ENCODE data around the gene ELF1.
"Not testable (repeated sequence)": the region's sequence is repeated elsewhere in the genome, so short reads cannot be mapped to it uniquely, and the experiment has no call there.

ELF1 gene

DNA sequence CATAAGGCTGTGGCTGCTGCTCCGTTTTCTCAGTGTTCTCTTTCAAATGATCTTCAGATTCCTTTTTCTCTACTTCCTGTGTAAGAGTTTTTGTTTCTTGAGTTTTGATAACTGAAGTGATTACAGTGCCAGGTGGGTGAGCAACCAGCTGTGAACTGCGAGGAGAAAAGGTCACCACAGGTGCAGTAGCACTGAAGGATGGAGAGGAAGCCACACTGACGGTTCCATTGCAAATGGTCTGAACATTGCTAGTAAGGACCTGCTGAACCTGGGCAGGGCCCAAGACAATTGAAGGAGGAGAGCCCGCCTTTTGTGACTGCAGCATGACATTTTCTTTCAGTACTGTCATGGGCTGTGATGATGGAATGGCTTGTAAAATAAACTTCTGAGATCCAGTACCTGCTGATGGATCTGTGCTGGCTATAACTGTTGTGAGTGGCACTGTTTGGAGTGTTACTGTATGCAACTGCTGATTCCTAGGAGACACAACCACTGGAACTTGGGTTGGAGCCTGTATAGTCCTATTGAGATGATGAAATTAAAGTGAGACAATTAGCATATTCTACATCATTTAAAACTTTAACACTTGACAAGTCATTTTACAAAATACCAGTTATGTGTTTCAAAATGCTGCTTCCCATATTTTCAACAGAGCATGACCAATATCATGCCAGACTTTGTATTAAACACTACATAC, 85.5 kb downstream of the ELF1 start:
- no peak for DNase-seq (ENCODE audit: low read depth)

DNA sequence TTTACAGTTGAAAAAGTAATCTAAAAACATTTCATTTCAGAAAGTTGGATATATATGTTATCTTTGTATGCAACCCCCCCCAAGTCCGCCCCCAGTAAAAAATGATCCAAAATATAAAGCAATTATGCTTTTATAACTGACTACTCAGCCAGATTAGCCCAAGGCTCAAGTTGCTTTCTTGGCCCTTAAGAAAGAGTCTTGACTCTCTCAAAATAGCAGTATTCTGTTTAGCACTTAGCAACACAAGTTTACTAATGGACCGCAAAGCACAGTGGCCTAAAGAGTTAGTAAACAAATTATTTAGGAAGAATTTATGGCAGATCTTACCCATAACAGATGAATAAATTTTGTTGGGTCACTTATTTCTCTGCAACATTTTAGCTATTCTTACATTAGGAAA, 86.9 kb downstream of the ELF1 start:
- no peak for DNase-seq (ENCODE audit: low read depth)

DNA sequence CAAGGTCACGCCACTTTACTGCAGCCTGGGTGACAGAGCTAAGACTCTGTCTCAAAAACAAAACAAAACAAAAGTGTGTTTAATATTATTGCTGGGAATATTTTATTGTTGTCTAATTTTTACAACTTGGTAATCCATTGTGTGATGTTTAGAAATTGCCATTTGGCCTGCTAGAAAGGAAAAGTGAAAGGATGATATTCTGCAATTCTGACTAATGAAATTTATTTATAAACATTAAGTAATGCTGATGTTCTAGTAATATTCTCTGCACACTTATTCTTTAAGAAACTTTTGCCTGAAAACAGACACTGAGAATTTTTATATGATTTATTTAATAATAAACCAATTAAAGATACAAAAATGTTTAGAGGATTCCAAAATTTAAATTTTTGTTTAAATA, 87.4 kb downstream of the ELF1 start:
- DNase-seq (ENCODE audit: low read depth) = no peak

GRCh38 chr13:40929883-40930282, 89.2 kb downstream of the ELF1 start:
- DNase-seq (ENCODE audit: low read depth) = not testable (repeated sequence)

DNA sequence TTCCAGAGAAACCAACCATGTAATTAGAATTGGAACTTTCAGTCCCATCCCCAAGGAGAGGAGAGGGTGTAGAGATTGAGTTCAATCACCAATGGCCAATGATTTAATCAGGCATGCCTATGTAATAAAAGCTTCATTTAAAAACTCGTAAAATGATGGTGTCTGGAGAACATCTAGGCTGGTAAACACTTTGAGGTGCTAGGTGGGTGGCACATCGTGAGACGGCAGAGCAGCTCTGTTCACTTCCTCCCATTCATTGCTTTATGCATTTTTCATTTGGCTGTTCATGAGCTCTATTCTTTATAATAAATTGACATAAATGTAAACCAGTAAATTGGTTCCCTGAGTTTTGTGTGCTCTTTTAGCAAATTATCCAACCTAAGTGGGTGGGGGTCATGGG, 90.1 kb downstream of the ELF1 start:
- no peak for DNase-seq (ENCODE audit: low read depth)

- no peak for DNase-seq (ENCODE audit: low read depth)
Measured at GRCh38 chr13:40927929-40928328, 91.2 kb downstream of the ELF1 start.

DNA sequence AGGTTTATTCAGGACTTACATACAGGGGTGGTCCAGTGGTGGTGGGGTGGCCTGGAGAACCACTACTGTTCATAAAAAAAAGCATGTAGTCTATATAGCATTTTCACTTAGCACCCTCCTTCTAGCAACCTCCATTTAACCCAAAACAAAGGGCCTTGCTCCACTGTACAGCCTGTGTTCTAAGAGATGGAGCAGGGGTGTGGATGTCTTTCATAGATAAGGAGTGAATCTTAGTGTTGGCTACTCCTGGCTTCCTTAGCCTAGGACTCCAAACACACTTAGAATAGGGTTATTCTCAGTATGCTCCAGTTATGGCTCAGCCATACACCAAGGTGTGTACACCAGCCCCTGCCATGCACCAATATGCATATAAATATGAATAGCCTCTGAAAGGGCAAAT, 95.2 kb downstream of the ELF1 start:
- no peak for DNase-seq (ENCODE audit: low read depth)

DNA sequence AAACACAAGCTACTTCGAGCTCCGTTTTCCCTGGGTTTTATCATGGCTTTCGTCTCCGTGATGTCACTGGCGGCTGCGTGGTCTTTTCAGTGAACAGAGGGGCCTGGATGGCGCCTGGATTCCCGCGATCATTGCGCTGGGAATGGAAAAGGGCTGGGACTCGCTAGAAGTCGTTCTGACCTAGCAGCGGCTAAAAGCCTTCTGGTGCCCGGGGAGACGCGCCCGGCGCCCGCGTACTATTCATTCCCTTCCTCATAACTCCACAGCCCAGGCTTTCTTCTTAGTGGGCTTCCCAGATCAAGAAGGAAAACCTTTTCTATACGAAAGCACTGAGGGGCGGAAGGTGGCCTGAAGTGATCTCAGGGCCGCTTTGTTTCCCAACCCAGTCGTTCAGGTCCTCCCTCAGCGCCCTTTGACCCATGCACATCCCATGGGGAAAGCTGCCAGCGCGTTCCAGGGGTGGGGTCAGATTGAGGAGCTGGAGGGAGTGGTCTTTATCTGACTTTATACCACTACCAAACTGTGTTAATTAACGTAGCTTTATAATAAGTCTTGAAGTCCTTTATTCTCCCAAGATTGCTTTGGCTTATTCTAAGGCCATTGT, 96.6 kb downstream of the ELF1 start:
- DNase-seq (ENCODE audit: low read depth) = no peak

DNA sequence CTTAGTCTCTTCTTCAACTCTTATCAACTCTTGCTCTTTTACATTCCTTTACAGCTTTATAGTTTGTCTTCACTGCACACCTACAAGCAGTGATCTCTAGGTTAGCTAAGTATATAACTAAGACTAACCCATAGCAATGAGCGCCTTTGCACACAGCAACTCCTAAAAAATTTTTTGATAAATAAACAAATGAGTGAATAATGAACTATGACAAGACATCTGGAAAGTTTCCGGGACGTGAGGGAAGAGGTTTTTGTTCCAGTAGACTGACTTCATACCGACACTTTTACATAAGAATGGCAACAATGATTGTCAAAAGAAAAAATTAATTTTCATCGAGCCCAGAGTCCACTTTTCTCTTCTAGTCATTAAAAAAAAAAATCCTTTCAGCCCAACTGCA, 98.3 kb downstream of the ELF1 start:
- DNase-seq (ENCODE audit: low read depth) = no peak

DNA sequence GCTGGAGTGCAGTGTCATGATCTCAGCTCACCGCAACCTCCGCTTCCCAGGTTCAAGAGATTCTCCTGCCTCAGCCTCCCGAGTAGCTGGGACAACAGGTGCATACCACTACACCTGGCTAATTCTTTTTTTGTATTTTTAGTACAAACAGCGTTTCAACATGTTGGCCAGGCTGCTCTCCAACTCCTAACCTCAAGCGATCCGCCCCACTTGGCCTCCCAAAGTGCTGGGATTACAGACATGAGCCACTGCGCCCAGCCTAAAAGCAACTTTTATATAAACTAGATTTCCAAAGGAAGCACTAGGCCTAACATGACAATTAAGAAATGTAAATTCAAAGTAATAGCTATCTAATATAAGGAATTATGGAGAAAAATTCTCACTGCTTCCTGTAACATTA, 99.2 kb downstream of the ELF1 start:
- DNase-seq (ENCODE audit: low read depth) = not testable (repeated sequence)

GRCh38 chr13:40916207-40916998, 102.7 kb downstream of the ELF1 start:
- no peak for DNase-seq (ENCODE audit: low read depth)

DNA sequence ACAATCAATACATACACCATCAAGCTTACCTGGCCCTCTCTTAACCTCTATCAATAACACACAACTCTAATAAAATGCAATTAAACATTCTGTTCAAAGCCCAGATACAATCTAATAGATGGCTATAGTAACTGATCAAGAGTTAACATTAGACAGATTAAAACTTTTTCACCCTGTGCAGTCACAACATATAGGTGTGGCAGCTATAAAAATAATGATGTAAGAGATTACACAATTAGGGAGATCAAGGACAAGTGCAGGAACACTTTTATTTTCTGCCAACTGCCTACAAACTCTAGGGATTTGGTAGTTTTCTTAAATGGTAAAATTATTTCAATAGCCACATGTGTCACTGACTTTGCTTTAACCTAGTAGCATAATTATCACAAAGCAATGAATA, 104.3 kb downstream of the ELF1 start:
- not testable (repeated sequence) for DNase-seq (ENCODE audit: low read depth)

GRCh38 chr13:40911341-40911740, 107.8 kb downstream of the ELF1 start:
- no peak for DNase-seq (ENCODE audit: low read depth)

DNA sequence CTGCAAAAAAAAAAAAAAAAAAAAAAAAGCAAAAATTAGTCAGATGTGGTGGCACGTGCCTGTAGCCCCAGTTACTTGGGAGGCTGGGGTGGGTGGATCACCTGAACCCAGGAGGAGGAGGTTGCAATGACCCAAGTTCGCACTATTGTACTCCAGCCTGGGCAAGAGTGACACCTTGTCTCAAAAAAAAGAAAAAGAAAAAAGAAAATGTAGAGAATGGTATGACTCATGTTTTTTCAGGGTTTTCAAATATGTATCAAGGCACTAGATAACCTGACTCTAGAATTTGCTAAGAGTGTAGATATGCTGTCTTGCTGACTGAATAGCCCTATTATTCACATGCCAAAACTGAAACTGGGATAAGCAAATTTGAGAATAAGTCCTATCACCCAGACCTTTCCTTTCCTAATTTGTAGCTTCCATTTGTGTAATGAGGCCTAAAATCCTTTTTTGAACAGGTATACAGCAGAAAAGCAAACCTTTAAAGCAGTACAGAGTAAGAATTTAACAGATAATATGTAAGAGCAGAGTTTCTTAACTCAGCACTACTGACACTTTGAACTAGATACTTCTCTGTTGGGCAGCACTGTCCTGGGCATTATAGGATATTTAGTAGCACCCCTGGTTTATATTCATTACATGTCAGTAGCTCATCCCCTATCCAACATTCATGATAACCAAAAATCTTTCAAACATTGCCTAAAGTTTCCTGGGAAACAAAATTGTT, 108.6 kb downstream of the ELF1 start:
- no peak for DNase-seq (ENCODE audit: low read depth)

DNA sequence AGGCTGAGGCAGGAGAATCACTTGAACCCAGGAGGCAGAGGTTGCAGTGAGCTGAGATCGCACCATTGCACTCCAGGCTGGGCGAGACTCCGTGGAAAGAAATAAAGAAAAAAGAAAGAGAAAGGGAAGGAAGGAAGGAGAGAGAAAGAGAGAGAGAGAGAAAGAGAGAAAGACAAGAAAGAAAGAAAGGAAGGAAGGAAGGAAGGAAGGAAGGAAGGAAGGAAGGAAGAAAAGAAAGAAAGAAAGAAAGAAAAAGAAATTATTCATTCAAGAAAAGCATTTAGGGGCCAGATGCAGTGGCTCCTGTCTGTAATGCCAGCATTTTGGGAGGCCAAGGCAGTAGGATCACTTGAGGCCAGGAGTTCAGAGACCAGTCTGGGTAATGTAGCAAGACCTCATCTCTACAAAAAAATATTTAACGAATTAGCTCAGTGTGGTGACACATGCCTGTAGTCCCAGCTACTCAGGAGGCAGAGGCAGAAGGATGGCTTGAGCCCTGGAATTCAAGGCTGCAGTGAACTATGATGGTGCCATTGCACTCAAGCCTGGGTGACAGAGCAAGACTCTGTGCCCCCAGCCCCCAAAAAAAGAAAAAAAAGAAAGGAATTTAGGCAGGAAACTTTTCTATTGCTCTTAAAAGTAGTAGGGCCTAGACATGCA, 109.4 kb downstream of the ELF1 start:
- not testable (repeated sequence) for DNase-seq (ENCODE audit: low read depth)

DNA sequence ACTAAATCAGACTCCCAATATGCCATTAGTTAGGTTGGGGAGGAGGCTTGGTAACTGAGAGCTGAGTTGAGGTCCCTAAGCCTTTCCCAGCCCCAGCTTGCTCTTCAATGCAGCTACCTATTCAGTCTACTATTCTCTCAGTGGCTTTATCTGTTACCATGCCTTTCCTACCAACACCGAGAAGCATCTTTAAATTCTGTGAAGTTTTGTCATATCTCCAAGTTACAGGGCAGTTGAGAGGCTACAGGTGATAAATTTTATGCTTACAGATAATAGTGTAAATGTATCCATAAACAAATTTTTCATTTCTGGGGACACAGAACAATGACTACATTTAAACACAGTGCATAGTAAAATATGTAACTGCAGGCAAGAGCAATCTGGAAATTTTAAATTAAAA, 110.6 kb downstream of the ELF1 start:
- no peak for DNase-seq (ENCODE audit: low read depth)

- DNase-seq (ENCODE audit: low read depth) = not testable (repeated sequence)
Measured at GRCh38 chr13:40901032-40901431, 118.1 kb downstream of the ELF1 start.

- DNase-seq (ENCODE audit: low read depth) = not testable (repeated sequence)
Measured at GRCh38 chr13:40900568-40900967, 118.5 kb downstream of the ELF1 start.

DNA sequence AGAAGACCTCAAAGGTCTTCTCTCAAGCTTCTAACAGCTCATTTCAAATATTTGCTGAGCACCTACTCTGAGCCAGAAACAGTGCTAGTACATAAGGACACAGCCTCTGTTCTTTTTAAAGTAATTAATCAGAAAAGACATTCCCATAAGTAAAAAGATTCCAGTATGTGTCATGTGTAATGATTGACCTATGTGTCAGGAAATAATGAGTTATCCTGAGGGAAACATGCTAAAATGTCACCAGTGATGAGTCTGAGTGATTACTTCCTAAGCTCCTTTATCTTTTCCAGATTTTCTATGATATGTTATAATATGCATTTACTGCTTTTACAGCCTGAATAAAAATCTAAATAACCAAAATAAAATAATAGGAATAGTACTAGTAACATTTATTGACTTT, 122.1 kb downstream of the ELF1 start:
- no peak for DNase-seq (ENCODE audit: low read depth)

GRCh38 chr13:40895227-40896184, 123.6 kb downstream of the ELF1 start:
- DNase-seq (ENCODE audit: low read depth) = no peak

- not testable (repeated sequence) for DNase-seq (ENCODE audit: low read depth)
Measured at GRCh38 chr13:40893573-40893972, 125.5 kb downstream of the ELF1 start.
